22Rv1 (cell line): Measurements from ENCODE around the gene TSTD2.

Source experiments
- ZFX ChIP-seq: fragments of 450-650 bp; IDR thresholded peaks from 2 replicates; pipeline ENCODE4 v1.6.1; 2017; ENCODE audit warnings: antibody characterized with exemption, borderline replicate concordance
- TF ChIP-seq, protein P1 (sequence below): fragments of 450-650 bp; IDR thresholded peaks from 2 replicates; pipeline ENCODE4 v1.5.1; 2017; ENCODE audit warnings: mild to moderate bottlenecking

DNA sequence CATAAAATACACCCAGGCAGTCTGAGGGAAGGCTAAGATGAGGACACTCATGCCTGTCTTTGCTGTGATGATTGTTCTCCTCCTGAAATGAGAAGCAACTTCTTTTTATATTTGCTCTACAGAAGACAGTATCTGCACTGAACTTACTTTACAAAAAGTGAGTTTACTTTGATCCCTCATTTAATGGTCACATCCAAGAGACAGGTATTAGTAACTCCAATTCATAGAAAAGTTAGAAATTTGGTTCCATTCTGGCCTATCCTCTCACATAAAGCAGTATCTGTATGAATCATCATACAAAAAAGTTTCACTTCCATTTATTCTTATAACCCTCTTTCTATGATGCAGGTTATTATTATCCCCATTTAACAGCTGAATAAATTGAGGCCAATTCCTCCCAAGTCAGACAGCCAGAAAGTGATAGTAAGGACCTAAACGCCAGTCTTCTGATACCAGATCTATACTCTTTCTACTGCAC, 15.2 kb downstream of the TSTD2 start:
- TF ChIP-seq, protein P1, sequence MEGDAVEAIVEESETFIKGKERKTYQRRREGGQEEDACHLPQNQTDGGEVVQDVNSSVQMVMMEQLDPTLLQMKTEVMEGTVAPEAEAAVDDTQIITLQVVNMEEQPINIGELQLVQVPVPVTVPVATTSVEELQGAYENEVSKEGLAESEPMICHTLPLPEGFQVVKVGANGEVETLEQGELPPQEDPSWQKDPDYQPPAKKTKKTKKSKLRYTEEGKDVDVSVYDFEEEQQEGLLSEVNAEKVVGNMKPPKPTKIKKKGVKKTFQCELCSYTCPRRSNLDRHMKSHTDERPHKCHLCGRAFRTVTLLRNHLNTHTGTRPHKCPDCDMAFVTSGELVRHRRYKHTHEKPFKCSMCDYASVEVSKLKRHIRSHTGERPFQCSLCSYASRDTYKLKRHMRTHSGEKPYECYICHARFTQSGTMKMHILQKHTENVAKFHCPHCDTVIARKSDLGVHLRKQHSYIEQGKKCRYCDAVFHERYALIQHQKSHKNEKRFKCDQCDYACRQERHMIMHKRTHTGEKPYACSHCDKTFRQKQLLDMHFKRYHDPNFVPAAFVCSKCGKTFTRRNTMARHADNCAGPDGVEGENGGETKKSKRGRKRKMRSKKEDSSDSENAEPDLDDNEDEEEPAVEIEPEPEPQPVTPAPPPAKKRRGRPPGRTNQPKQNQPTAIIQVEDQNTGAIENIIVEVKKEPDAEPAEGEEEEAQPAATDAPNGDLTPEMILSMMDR: no peak
- TF ChIP-seq ZFX: no peak
